ENCODE results near the gene BMPER. TPM values are rescaled to one million over a fixed set of nuclear protein-coding genes. Genes with fewer than 3 reads are reported as not detected.
A peak's percentile ranks its signal among the peaks of the same experiment; 100 is the strongest.

The BMPER gene
- polyA plus RNA-seq, 3 donors from 2014 or later, result not detected

GRCh38 chr7:33901847-33902246 lies 3.5 kb upstream of the BMPER start:
- Mint-ChIP-seq H3K9me3 (no peaks in the 10 kb centered on the region), H3K36me3 (no peaks in the 10 kb centered on the region), H3K4me1 (peaks cover 7 to 11% of the 10 kb centered on the region in 2 donors), H3K27ac (no peak overlapping the region), H3K4me3 (no peak overlapping the region), H3K27me3 (ENCODE audit: low read depth in 3 of 3) (peaks cover 12 to 25% (median 19%) of the 10 kb centered on the region in 3 donors)
- no peak for DNase-seq

- Mint-ChIP-seq H3K4me1 (peaks cover 7 to 11% of the 10 kb centered on the region in 2 donors), H3K9me3 (peaks cover 0 to 3% (median 0%) of the 10 kb centered on the region in 6 donors), H3K27ac (no peak overlapping the region), H3K27me3 (ENCODE audit: low read depth in 3 of 3) (peaks cover 12 to 26% (median 25%) of the 10 kb centered on the region in 3 donors), H3K4me3 (peak overlapping the region in 4 of 5 donors; percentile 3 to 40 (median 20)), H3K36me3 (no peaks in the 10 kb centered on the region)
- DNase-seq, result no peak
Measured at GRCh38 chr7:33902746-33903145, 2.6 kb upstream of the BMPER start.

- peak; percentile 2 to 12 (median 7) for DNase-seq
- Mint-ChIP-seq H3K36me3 (no peaks in the 10 kb centered on the region), H3K27me3 (ENCODE audit: low read depth in 3 of 3) (peaks cover 12 to 25% (median 20%) of the 10 kb centered on the region in 3 donors), H3K27ac (no peak overlapping the region), H3K4me3 (peak overlapping the region; percentile 71 to 88 (median 85)), H3K4me1 (peaks cover 7 to 11% of the 10 kb centered on the region in 2 donors), H3K9me3 (peaks cover 0 to 3% (median 0%) of the 10 kb centered on the region in 6 donors)
Measured at GRCh38 chr7:33903791-33904680, 1.3 kb upstream of the BMPER start.

- peaks cover 0 to 3% (median 0%) of the 10 kb centered on the region in 6 donors for H3K9me3 Mint-ChIP-seq
- H3K27me3 Mint-ChIP-seq (ENCODE audit: low read depth in 3 of 3), result peaks cover 12 to 26% (median 20%) of the 10 kb centered on the region in 3 donors
- peak; percentile 7 to 31 (median 12) for DNase-seq
Measured at GRCh38 chr7:33904681-33905388, 504 bp upstream of the BMPER start.

GRCh38 chr7:33906697-33907096 lies 1.4 kb downstream of the BMPER start:
- peaks cover 12 to 26% (median 20%) of the 10 kb centered on the region in 3 donors for H3K27me3 Mint-ChIP-seq (ENCODE audit: low read depth in 3 of 3)
- peaks cover 0 to 3% (median 0%) of the 10 kb centered on the region in 6 donors for H3K9me3 Mint-ChIP-seq
- H3K27ac Mint-ChIP-seq, result no peak overlapping the region
- H3K4me3 Mint-ChIP-seq, result peak overlapping the region in 2 of 5 donors; percentile 33 to 51
- peaks cover 7 to 11% of the 10 kb centered on the region in 2 donors for H3K4me1 Mint-ChIP-seq
- DNase-seq, result no peak
- H3K36me3 Mint-ChIP-seq, result no peaks in the 10 kb centered on the region

More at GRCh38 chr7:33904681-33905388, 504 bp upstream of the BMPER start:
- Mint-ChIP-seq H3K4me1 (peaks cover 7 to 11% of the 10 kb centered on the region in 2 donors), H3K4me3 (peak overlapping the region; percentile 71 to 88 (median 85)), H3K27ac (no peak overlapping the region), H3K36me3 (no peaks in the 10 kb centered on the region)

- DNase-seq, result no peak
- H3K27ac Mint-ChIP-seq, result no peak overlapping the region
- H3K36me3 Mint-ChIP-seq, result no peaks in the 10 kb centered on the region
- peaks cover 11 to 26% (median 15%) of the 10 kb centered on the region in 3 donors for H3K27me3 Mint-ChIP-seq (ENCODE audit: low read depth in 3 of 3)
- peaks cover 0 to 3% (median 0%) of the 10 kb centered on the region in 6 donors for H3K9me3 Mint-ChIP-seq
- no peak overlapping the region for H3K4me3 Mint-ChIP-seq
- H3K4me1 Mint-ChIP-seq, result peaks cover 7 to 11% of the 10 kb centered on the region in 2 donors
Measured at GRCh38 chr7:33907625-33908024, 2.3 kb downstream of the BMPER start.

- peaks cover 6 to 23% (median 14%) of the 10 kb centered on the region in 3 donors for H3K27me3 Mint-ChIP-seq (ENCODE audit: low read depth in 3 of 3)
Measured at GRCh38 chr7:33909318-33909717, 4.0 kb downstream of the BMPER start.

GRCh38 chr7:33909755-33910154 lies 4.4 kb downstream of the BMPER start:
- no peak overlapping the region for H3K27ac Mint-ChIP-seq
- H3K27me3 Mint-ChIP-seq (ENCODE audit: low read depth in 3 of 3), result peaks cover 6 to 20% (median 15%) of the 10 kb centered on the region in 3 donors
- peaks cover 0 to 3% of the 10 kb centered on the region in 2 donors for H3K4me1 Mint-ChIP-seq
- no peaks in the 10 kb centered on the region for H3K36me3 Mint-ChIP-seq
- H3K4me3 Mint-ChIP-seq, result no peak overlapping the region
- peaks cover 0 to 3% (median 0%) of the 10 kb centered on the region in 6 donors for H3K9me3 Mint-ChIP-seq
- DNase-seq, result no peak

More at GRCh38 chr7:33909318-33909717, 4.0 kb downstream of the BMPER start:
- Mint-ChIP-seq H3K36me3 (no peaks in the 10 kb centered on the region), H3K27ac (no peak overlapping the region), H3K4me1 (peaks cover under 1 to 5% of the 10 kb centered on the region in 2 donors), H3K9me3 (peaks cover 0 to 3% (median 0%) of the 10 kb centered on the region in 6 donors), H3K4me3 (no peak overlapping the region)
- no peak for DNase-seq

- Mint-ChIP-seq H3K4me1 (peaks cover 0 to 3% of the 10 kb centered on the region in 2 donors), H3K27ac (no peak overlapping the region)
Measured at GRCh38 chr7:33910756-33911155, 5.4 kb downstream of the BMPER start.

GRCh38 chr7:33916357-33917081 lies 11.2 kb downstream of the BMPER start:
- no peak overlapping the region for H3K27ac Mint-ChIP-seq
- DNase-seq, result no peak
- H3K4me3 Mint-ChIP-seq, result no peak overlapping the region
- no peaks in the 10 kb centered on the region for H3K4me1 Mint-ChIP-seq
- no peaks in the 10 kb centered on the region for H3K9me3 Mint-ChIP-seq
- no peaks in the 10 kb centered on the region for H3K36me3 Mint-ChIP-seq
- peaks cover 0 to 3% (median 0%) of the 10 kb centered on the region in 3 donors for H3K27me3 Mint-ChIP-seq (ENCODE audit: low read depth in 3 of 3)

More at GRCh38 chr7:33910756-33911155, 5.4 kb downstream of the BMPER start:
- Mint-ChIP-seq H3K27me3 (ENCODE audit: low read depth in 3 of 3) (peaks cover 6 to 20% (median 15%) of the 10 kb centered on the region in 3 donors), H3K4me3 (no peak overlapping the region), H3K9me3 (peaks cover 0 to 3% (median 0%) of the 10 kb centered on the region in 6 donors), H3K36me3 (no peaks in the 10 kb centered on the region)
- no peak for DNase-seq

GRCh38 chr7:33917661-33918060 lies 12.3 kb downstream of the BMPER start:
- H3K4me3 Mint-ChIP-seq, result no peak overlapping the region
- DNase-seq, result no peak
- H3K27me3 Mint-ChIP-seq (ENCODE audit: low read depth in 3 of 3), result peaks cover 0 to 3% (median 0%) of the 10 kb centered on the region in 3 donors
- no peak overlapping the region for H3K27ac Mint-ChIP-seq
- H3K9me3 Mint-ChIP-seq, result no peaks in the 10 kb centered on the region
- no peaks in the 10 kb centered on the region for H3K4me1 Mint-ChIP-seq
- H3K36me3 Mint-ChIP-seq, result no peaks in the 10 kb centered on the region

- Mint-ChIP-seq H3K27me3 (ENCODE audit: low read depth in 3 of 3) (peaks cover 0 to 3% (median 1%) of the 10 kb centered on the region in 3 donors), H3K4me3 (no peak overlapping the region), H3K27ac (no peak overlapping the region), H3K4me1 (no peaks in the 10 kb centered on the region), H3K36me3 (no peaks in the 10 kb centered on the region), H3K9me3 (no peaks in the 10 kb centered on the region)
- no peak for DNase-seq
Measured at GRCh38 chr7:33918438-33919143, 13.3 kb downstream of the BMPER start.

- no peaks in the 10 kb centered on the region for H3K9me3 Mint-ChIP-seq
- H3K4me3 Mint-ChIP-seq, result no peak overlapping the region
- no peak overlapping the region for H3K27ac Mint-ChIP-seq
- H3K36me3 Mint-ChIP-seq, result no peaks in the 10 kb centered on the region
- no peaks in the 10 kb centered on the region for H3K4me1 Mint-ChIP-seq
- no peak for DNase-seq
- H3K27me3 Mint-ChIP-seq (ENCODE audit: low read depth in 3 of 3), result peaks cover 0 to 1% (median under 1%) of the 10 kb centered on the region in 3 donors
Measured at GRCh38 chr7:33919449-33919848, 14.1 kb downstream of the BMPER start.

All from immature natural killer cell (primary cell).